T-helper 2 cell treated with Interferon-gamma antibody and Interleukin-4, amounts not matched to agents 5 μg/mL and 100 μg/mL, for 36 hours (primary cell): ENCODE data around the gene TRIM33.

Experiments
- DNase-seq: peaks from one replicate; pipeline ENCODE4 v3.0.0; 2021; ENCODE audit warnings: low spot score
- H3K27ac Mint-ChIP-seq: one replicate; pipeline ENCODE4 v1.8.0; 2021; ENCODE audit warnings: mild to moderate bottlenecking, mixed read lengths
- H3K27me3 Mint-ChIP-seq: one replicate; pipeline ENCODE4 v1.8.0; 2021; ENCODE audit warnings: low read depth, mixed read lengths
- H3K36me3 Mint-ChIP-seq: one replicate; pipeline ENCODE4 v1.8.0; 2021; ENCODE audit warnings: low read depth, mixed read lengths
- H3K4me1 Mint-ChIP-seq: one replicate; pipeline ENCODE4 v1.8.0; 2021; ENCODE audit warnings: low read depth, mixed read lengths
- H3K4me3 Mint-ChIP-seq: one replicate; pipeline ENCODE4 v1.8.0; 2022; ENCODE audit warnings: mild to moderate bottlenecking, moderate library complexity, mixed read lengths
- H3K9me3 Mint-ChIP-seq: one replicate; pipeline ENCODE4 v1.8.0; 2021; ENCODE audit warnings: mixed read lengths

TRIM33 gene

GRCh38 chr1:114355240-114355639 is 155.8 kb downstream of the TRIM33 start:
- Mint-ChIP-seq H3K9me3 (no peaks in the 10 kb centered on the region), H3K27me3 (no peaks in the 10 kb centered on the region), H3K36me3 (no peaks in the 10 kb centered on the region), H3K27ac (no peak overlapping the region), H3K4me3 (no peak overlapping the region), H3K4me1 (no peaks in the 10 kb centered on the region)
- no peak for DNase-seq

- no peak overlapping the region for H3K4me3 Mint-ChIP-seq
- H3K9me3 Mint-ChIP-seq, result no peaks in the 10 kb centered on the region
- no peaks in the 10 kb centered on the region for H3K4me1 Mint-ChIP-seq
- H3K27me3 Mint-ChIP-seq, result peaks cover 3% of the 10 kb centered on the region
- H3K36me3 Mint-ChIP-seq, result no peaks in the 10 kb centered on the region
- H3K27ac Mint-ChIP-seq, result no peak overlapping the region
- no peak for DNase-seq
Observed at GRCh38 chr1:114353262-114353661, 157.7 kb downstream of the TRIM33 start.

- Mint-ChIP-seq H3K27me3 (peaks cover 3% of the 10 kb centered on the region), H3K4me1 (no peaks in the 10 kb centered on the region), H3K36me3 (no peaks in the 10 kb centered on the region), H3K9me3 (no peaks in the 10 kb centered on the region), H3K4me3 (no peak overlapping the region), H3K27ac (no peak overlapping the region)
- no peak for DNase-seq
Observed at GRCh38 chr1:114352797-114353196, 158.2 kb downstream of the TRIM33 start.

- Mint-ChIP-seq H3K27ac (no peak overlapping the region), H3K4me3 (no peak overlapping the region), H3K9me3 (no peaks in the 10 kb centered on the region), H3K36me3 (no peaks in the 10 kb centered on the region), H3K4me1 (peaks cover 3% of the 10 kb centered on the region), H3K27me3 (peaks cover 5% of the 10 kb centered on the region)
- no peak for DNase-seq
Observed at GRCh38 chr1:114350731-114351445, 160.1 kb downstream of the TRIM33 start.

GRCh38 chr1:114349891-114350605 is 161.0 kb downstream of the TRIM33 start:
- Mint-ChIP-seq H3K27ac (no peak overlapping the region), H3K4me1 (peaks cover 5% of the 10 kb centered on the region), H3K27me3 (peaks cover 5% of the 10 kb centered on the region), H3K9me3 (no peaks in the 10 kb centered on the region), H3K36me3 (no peaks in the 10 kb centered on the region), H3K4me3 (no peak overlapping the region)
- no peak for DNase-seq

GRCh38 chr1:114347431-114348209 is 163.4 kb downstream of the TRIM33 start:
- DNase-seq, result no peak
- no peak overlapping the region for H3K4me3 Mint-ChIP-seq
- H3K27ac Mint-ChIP-seq, result peak overlapping the region; percentile 8
- H3K36me3 Mint-ChIP-seq, result no peaks in the 10 kb centered on the region
- peaks cover 9% of the 10 kb centered on the region for H3K4me1 Mint-ChIP-seq
- H3K27me3 Mint-ChIP-seq, result peaks cover 5% of the 10 kb centered on the region
- no peaks in the 10 kb centered on the region for H3K9me3 Mint-ChIP-seq

- H3K9me3 Mint-ChIP-seq, result no peaks in the 10 kb centered on the region
- peaks cover 16% of the 10 kb centered on the region for H3K4me1 Mint-ChIP-seq
- H3K4me3 Mint-ChIP-seq, result peak overlapping the region; percentile 88
- DNase-seq, result peak; percentile 95
- H3K27me3 Mint-ChIP-seq, result peaks cover 5% of the 10 kb centered on the region
- H3K27ac Mint-ChIP-seq, result peak overlapping the region; percentile 92
- H3K36me3 Mint-ChIP-seq, result no peaks in the 10 kb centered on the region
Observed at GRCh38 chr1:114346480-114347029, 164.4 kb downstream of the TRIM33 start.

- Mint-ChIP-seq H3K4me1 (peaks cover 21% of the 10 kb centered on the region), H3K36me3 (no peaks in the 10 kb centered on the region), H3K27ac (peak overlapping the region; percentile 92), H3K4me3 (peak overlapping the region; percentile 88), H3K9me3 (no peaks in the 10 kb centered on the region), H3K27me3 (peaks cover 5% of the 10 kb centered on the region)
- no peak for DNase-seq
Observed at GRCh38 chr1:114345930-114346479, 165.0 kb downstream of the TRIM33 start.

GRCh38 chr1:114344656-114345055 is 166.3 kb downstream of the TRIM33 start:
- no peak overlapping the region for H3K4me3 Mint-ChIP-seq
- H3K4me1 Mint-ChIP-seq, result peaks cover 23% of the 10 kb centered on the region
- H3K36me3 Mint-ChIP-seq, result no peaks in the 10 kb centered on the region
- H3K27ac Mint-ChIP-seq, result no peak overlapping the region
- no peak for DNase-seq
- peaks cover 5% of the 10 kb centered on the region for H3K27me3 Mint-ChIP-seq
- no peaks in the 10 kb centered on the region for H3K9me3 Mint-ChIP-seq
